ENCODE data around the gene GJD3.

DNA sequence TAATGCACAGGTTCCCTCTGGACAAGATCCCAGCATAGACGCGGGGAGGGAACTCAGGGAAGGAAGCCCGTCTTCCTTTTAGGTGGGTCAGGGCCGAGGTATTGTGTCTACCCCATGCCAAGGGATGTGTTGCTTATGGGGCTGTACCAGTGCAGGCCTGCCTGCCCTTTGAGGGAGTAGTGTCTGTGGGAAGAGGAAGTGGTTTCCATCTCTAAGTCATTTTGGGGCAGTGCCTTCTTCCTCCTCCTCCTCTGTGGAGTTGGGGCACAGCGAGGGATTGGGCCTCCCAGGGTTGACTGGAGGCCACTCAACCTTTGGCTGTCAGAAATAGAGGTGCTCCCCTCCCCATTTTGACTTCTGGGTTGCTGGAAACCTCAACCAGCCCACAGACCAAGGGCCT is 26.5 kb downstream of the GJD3 start:
- TF ChIP-seq, protein P1, sequence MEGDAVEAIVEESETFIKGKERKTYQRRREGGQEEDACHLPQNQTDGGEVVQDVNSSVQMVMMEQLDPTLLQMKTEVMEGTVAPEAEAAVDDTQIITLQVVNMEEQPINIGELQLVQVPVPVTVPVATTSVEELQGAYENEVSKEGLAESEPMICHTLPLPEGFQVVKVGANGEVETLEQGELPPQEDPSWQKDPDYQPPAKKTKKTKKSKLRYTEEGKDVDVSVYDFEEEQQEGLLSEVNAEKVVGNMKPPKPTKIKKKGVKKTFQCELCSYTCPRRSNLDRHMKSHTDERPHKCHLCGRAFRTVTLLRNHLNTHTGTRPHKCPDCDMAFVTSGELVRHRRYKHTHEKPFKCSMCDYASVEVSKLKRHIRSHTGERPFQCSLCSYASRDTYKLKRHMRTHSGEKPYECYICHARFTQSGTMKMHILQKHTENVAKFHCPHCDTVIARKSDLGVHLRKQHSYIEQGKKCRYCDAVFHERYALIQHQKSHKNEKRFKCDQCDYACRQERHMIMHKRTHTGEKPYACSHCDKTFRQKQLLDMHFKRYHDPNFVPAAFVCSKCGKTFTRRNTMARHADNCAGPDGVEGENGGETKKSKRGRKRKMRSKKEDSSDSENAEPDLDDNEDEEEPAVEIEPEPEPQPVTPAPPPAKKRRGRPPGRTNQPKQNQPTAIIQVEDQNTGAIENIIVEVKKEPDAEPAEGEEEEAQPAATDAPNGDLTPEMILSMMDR (conservative IDR thresholded peaks at IDR 0.05; ENCODE audit: low read depth in 2 of 2), result no peak
- no peak for TF ChIP-seq EZH2 (IDR thresholded peaks at IDR 0.05; ENCODE audit: low read depth, unreplicated experiment)
- TF ChIP-seq, protein P2, sequence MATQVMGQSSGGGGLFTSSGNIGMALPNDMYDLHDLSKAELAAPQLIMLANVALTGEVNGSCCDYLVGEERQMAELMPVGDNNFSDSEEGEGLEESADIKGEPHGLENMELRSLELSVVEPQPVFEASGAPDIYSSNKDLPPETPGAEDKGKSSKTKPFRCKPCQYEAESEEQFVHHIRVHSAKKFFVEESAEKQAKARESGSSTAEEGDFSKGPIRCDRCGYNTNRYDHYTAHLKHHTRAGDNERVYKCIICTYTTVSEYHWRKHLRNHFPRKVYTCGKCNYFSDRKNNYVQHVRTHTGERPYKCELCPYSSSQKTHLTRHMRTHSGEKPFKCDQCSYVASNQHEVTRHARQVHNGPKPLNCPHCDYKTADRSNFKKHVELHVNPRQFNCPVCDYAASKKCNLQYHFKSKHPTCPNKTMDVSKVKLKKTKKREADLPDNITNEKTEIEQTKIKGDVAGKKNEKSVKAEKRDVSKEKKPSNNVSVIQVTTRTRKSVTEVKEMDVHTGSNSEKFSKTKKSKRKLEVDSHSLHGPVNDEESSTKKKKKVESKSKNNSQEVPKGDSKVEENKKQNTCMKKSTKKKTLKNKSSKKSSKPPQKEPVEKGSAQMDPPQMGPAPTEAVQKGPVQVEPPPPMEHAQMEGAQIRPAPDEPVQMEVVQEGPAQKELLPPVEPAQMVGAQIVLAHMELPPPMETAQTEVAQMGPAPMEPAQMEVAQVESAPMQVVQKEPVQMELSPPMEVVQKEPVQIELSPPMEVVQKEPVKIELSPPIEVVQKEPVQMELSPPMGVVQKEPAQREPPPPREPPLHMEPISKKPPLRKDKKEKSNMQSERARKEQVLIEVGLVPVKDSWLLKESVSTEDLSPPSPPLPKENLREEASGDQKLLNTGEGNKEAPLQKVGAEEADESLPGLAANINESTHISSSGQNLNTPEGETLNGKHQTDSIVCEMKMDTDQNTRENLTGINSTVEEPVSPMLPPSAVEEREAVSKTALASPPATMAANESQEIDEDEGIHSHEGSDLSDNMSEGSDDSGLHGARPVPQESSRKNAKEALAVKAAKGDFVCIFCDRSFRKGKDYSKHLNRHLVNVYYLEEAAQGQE (IDR thresholded peaks at IDR 0.05; ENCODE audit: unreplicated experiment), result no peak
- no peak for TF ChIP-seq POLR2AphosphoS5 (IDR thresholded peaks at IDR 0.05; ENCODE audit: low read depth)
- no peak for TF ChIP-seq ZNF114 (CRISPR knock-in tag; IDR thresholded peaks at IDR 0.05)
- no peak for TF ChIP-seq EZH2phosphoT487 (IDR thresholded peaks at IDR 0.05; ENCODE audit: unreplicated experiment)
- TF ChIP-seq, protein P3, sequence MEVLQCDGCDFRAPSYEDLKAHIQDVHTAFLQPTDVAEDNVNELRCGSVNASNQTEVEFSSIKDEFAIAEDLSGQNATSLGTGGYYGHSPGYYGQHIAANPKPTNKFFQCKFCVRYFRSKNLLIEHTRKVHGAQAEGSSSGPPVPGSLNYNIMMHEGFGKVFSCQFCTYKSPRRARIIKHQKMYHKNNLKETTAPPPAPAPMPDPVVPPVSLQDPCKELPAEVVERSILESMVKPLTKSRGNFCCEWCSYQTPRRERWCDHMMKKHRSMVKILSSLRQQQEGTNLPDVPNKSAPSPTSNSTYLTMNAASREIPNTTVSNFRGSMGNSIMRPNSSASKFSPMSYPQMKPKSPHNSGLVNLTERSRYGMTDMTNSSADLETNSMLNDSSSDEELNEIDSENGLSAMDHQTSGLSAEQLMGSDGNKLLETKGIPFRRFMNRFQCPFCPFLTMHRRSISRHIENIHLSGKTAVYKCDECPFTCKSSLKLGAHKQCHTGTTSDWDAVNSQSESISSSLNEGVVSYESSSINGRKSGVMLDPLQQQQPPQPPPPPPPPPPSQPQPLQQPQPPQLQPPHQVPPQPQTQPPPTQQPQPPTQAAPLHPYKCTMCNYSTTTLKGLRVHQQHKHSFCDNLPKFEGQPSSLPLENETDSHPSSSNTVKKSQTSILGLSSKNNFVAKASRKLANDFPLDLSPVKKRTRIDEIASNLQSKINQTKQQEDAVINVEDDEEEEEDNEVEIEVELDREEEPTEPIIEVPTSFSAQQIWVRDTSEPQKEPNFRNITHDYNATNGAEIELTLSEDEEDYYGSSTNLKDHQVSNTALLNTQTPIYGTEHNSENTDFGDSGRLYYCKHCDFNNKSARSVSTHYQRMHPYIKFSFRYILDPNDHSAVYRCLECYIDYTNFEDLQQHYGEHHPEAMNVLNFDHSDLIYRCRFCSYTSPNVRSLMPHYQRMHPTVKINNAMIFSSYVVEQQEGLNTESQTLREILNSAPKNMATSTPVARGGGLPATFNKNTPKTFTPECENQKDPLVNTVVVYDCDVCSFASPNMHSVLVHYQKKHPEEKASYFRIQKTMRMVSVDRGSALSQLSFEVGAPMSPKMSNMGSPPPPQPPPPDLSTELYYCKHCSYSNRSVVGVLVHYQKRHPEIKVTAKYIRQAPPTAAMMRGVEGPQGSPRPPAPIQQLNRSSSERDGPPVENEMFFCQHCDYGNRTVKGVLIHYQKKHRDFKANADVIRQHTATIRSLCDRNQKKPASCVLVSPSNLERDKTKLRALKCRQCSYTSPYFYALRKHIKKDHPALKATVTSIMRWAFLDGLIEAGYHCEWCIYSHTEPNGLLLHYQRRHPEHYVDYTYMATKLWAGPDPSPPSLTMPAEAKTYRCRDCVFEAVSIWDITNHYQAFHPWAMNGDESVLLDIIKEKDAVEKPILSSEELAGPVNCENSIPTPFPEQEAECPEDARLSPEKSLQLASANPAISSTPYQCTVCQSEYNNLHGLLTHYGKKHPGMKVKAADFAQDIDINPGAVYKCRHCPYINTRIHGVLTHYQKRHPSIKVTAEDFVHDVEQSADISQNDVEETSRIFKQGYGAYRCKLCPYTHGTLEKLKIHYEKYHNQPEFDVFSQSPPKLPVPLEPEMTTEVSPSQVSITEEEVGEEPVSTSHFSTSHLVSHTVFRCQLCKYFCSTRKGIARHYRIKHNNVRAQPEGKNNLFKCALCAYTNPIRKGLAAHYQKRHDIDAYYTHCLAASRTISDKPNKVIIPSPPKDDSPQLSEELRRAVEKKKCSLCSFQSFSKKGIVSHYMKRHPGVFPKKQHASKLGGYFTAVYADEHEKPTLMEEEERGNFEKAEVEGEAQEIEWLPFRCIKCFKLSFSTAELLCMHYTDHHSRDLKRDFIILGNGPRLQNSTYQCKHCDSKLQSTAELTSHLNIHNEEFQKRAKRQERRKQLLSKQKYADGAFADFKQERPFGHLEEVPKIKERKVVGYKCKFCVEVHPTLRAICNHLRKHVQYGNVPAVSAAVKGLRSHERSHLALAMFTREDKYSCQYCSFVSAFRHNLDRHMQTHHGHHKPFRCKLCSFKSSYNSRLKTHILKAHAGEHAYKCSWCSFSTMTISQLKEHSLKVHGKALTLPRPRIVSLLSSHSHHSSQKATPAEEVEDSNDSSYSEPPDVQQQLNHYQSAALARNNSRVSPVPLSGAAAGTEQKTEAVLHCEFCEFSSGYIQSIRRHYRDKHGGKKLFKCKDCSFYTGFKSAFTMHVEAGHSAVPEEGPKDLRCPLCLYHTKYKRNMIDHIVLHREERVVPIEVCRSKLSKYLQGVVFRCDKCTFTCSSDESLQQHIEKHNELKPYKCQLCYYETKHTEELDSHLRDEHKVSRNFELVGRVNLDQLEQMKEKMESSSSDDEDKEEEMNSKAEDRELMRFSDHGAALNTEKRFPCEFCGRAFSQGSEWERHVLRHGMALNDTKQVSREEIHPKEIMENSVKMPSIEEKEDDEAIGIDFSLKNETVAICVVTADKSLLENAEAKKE (CRISPR knock-in tag; IDR thresholded peaks at IDR 0.05), result no peak
- no peak for TF ChIP-seq STAT1 (IDR thresholded peaks at IDR 0.05; ENCODE audit: unreplicated experiment)
- TF ChIP-seq CREB1 (CRISPR knock-in tag; IDR thresholded peaks at IDR 0.05; ENCODE audit: low read depth), result no peak
- no peak for TF ChIP-seq JUNB (IDR thresholded peaks at IDR 0.05; ENCODE audit: unreplicated experiment)
- TF ChIP-seq, protein P4, sequence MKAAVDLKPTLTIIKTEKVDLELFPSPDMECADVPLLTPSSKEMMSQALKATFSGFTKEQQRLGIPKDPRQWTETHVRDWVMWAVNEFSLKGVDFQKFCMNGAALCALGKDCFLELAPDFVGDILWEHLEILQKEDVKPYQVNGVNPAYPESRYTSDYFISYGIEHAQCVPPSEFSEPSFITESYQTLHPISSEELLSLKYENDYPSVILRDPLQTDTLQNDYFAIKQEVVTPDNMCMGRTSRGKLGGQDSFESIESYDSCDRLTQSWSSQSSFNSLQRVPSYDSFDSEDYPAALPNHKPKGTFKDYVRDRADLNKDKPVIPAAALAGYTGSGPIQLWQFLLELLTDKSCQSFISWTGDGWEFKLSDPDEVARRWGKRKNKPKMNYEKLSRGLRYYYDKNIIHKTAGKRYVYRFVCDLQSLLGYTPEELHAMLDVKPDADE (IDR thresholded peaks at IDR 0.05), result no peak
- TF ChIP-seq NANOG (IDR thresholded peaks at IDR 0.05; ENCODE audit: borderline replicate concordance), result no peak
- TF ChIP-seq ZNF331 (CRISPR knock-in tag; IDR thresholded peaks at IDR 0.05; ENCODE audit: low read depth), result no peak

Measured in GM23338 (cell line).